Measurements from ENCODE around the gene PDXP.
"Not testable (repeated sequence)": the region's sequence is repeated elsewhere in the genome, so short reads cannot be mapped to it uniquely, and the experiment has no call there.

The PDXP gene

GRCh38 chr22:37647317-37647716, 11.2 kb upstream of the PDXP start:
- no peak for DNase-seq (ENCODE audit: low spot score)

- no peak for DNase-seq (ENCODE audit: low spot score)
Measured at GRCh38 chr22:37647928-37648327, 10.6 kb upstream of the PDXP start.

DNA sequence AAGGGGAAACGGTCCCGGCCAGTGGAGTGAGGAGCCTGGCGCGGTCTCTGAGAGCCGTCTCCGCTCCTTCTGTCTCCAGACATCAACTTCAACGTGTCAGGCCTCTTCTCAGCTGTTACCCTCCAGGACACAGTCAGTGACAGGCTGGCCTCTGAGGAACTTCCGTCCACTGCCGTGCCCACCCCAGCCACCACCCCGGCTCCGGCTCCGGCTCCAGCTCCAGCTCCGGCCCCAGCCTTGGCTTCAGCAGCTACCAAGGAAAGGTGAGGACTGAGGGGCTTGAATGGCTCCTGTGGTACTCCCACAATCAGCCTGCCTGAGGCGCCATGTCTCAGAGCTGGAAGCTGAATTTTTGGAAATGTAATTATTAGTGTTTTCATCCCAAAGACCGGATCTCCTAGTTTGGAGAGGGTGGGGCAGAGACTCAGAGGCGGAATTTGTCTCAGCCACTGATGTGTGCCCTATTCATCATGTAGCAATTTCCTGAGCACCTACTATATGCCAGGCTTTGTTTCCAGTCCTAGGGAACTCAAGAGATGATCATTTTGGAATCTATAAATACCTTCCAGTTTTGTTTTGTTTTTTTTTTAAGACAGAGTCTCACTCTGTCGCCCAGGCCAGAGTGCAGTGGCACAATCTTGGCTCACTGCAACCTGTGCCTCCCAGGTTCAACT, 7.9 kb upstream of the PDXP start:
- no peak for DNase-seq (ENCODE audit: low spot score)

GRCh38 chr22:37654563-37655251, 3.8 kb upstream of the PDXP start:
- DNase-seq (ENCODE audit: low spot score) = no peak

DNA sequence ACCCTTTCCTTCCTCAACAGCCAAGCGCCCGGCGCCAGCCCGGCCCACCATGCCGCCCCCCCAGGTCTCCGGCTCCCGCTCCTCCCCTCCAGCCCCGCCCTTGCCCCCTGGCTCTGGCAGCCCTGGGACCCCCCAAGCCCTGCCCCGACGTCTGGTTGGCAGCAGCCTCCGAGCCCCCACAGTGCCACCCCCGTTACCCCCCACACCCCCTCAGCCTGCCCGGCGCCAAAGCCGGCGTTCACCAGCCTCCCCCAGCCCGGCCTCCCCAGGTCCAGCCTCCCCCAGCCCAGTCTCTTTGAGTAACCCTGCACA, 3.3 kb upstream of the PDXP start:
- DNase-seq (ENCODE audit: low spot score) = no peak

- not testable (repeated sequence) for DNase-seq (ENCODE audit: low spot score)
Measured at GRCh38 chr22:37656583-37656982, 1.9 kb upstream of the PDXP start.

- peak; percentile 37 for DNase-seq (ENCODE audit: low spot score)
Measured at GRCh38 chr22:37657590-37658132, 862 bp upstream of the PDXP start.

DNA sequence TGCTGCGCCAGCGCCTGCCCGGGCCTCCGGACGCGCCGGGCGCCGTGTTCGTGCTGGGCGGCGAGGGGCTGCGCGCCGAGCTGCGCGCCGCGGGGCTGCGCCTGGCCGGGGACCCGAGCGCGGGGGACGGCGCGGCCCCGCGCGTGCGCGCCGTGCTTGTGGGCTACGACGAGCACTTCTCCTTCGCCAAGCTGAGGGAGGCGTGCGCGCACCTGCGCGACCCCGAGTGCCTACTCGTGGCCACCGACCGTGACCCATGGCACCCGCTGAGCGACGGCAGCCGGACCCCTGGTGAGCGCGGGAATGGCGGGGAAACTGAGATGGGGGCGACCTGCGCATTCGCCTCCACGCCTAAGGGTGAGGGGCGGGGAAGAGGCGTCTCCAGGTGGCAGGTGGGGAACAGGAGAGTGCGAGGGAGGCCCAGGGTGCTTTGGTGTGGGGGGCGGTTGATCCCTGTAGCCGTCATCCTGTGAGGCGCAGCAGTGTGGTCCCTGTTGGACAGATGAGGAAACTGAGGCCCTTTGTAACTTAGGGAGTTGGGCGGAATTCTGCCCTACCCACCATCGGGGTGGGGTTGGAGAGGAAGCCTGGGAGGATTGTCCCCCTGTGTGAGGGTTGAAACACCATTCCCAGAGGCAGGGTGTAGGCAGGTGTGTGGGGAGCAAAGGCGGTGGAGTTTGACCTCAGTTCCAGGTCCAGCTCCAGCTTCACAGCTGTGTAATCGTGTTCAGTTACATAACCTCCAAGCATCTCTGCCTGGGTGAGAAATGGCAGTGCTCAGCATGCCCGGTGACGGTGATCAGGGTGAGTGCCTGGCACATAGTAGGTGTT, 758 bp downstream of the PDXP start:
- DNase-seq (ENCODE audit: low spot score) = no peak

- DNase-seq (ENCODE audit: low spot score) = no peak
Measured at GRCh38 chr22:37659897-37660708, 1.6 kb downstream of the PDXP start.

GRCh38 chr22:37660709-37661045, 2.2 kb downstream of the PDXP start:
- no peak for DNase-seq (ENCODE audit: low spot score)

GRCh38 chr22:37661160-37661924, 2.8 kb downstream of the PDXP start:
- peak; percentile 61 for DNase-seq (ENCODE audit: low spot score)

DNA sequence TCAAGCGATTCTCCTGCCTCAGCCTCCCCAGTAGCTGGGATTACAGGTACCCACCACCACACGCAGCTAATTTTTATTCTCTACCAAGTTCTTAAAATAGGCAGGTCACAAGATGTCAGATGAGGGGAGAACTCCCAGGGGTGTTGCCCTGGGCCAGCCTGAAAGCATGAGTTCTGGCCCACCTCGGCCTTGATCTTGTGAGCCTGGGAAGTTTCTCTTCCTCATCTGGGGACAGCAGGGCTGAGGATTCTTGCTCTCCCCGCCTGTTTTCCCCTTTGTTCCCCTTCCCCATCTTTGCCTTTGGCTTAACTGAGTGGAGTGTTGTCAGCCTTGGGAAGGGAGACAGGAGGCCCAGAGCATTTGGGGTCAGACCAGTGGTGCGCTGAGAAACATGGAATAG, 3.5 kb downstream of the PDXP start:
- no peak for DNase-seq (ENCODE audit: low spot score)

DNA sequence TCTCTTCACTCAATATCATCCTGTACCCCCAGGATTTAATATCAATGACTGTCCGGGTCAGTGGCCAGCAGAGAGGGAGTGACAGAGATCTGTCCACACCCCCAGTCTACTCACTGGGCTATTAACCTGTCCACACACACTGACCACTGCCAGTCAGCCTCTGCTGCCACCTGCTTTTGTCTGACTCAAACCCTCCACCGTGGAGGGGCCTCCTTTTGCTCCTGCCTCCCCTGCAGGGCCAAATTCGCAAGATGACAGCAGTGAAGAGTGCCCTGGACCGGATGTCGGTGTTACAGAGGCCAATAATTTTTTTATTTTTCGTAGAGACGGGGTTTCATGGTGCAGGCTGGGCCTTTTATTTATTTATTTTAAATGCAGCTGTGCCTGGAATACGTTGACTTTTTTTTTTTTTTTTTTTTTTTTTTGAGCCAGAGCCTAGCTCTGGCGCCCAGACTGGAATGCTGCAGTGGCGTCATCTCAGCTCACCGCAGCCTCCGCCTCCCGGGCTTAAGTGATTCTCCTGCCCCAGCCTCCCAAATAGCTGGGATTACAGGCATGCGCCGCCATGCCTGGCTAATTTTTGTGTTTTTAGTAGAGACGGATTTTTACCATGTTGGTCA, 5.1 kb downstream of the PDXP start:
- no peak for DNase-seq (ENCODE audit: low spot score)

DNA sequence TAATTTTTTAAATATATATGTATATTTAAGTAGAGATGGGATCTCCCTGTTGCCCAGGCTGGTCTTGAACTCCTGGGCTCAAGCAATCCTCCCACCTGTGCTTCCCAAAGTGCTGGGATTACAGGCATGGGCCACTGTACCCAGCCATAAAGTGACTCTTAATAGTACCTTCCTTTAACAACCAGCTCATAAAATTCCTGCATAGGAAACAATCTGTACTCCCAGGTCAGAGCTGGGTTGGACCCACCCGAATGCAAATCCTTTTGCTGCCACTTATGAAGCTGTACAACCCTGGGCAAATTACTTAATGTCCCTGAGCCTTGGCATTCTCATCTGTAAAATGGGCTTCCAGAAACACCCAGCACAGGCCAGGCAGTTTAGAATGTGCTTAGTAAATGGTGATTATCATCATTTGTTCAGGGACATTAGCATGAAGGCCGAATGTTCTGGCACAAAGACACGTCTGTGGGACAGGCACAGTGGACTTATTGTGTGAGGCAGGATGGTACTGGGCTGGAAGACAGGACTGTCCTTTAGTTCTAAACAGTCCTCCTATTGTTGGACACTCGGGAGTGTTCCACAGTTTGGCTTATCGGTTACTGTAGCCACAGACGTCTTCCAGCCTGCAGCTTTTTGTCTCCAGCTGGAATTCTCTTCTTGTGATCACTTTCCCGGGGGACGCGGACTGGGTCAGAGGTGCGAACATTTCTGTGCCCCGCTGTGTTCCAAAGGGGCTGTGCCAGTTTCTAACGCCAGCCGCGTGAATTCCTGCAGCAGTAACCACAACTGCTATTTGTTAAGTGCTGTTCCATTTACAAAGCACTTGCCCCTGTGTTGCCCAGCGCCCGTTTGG, 6.0 kb downstream of the PDXP start:
- DNase-seq (ENCODE audit: low spot score) = no peak

GRCh38 chr22:37665487-37665886, 7.0 kb downstream of the PDXP start:
- DNase-seq (ENCODE audit: low spot score) = no peak

GRCh38 chr22:37669586-37669985, 11.1 kb downstream of the PDXP start:
- peak; percentile 38 for DNase-seq (ENCODE audit: low spot score)

DNA sequence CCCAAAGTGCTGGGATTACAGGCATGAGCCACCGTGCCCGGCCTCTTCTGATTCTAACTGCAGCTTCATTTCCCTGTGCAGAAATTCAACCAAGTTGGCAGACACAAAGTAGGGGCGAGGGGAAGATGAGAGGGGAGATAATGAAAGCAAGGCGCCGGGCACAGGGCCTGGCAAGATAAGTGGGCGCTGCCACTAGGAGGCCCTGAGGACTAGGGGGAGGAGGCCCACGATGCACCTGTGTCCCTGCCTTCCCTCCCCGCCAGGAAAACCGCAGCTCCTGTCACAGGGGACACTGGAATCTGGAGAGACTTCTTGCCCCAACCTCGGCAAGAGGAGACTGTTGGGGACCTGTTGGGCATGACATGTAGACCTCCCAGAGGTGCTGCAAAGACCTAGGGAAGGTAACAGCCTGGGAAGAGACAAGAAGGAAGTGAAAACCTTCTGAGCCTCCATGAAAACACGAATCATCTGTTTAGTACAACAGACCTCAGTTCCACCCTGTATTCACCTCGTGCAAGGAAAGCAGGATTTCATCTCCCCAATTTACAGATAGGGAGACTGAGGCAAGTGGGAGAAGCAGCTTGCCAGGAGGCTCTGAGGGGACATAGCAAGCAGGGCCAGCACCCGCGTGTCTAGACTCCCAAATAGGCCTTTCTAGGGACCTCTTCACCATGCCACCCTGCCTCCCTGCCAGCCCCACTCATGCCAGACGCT, 13.8 kb downstream of the PDXP start:
- DNase-seq (ENCODE audit: low spot score) = no peak

GRCh38 chr22:37672920-37673455, 14.5 kb downstream of the PDXP start:
- no peak for DNase-seq (ENCODE audit: low spot score)

- DNase-seq (ENCODE audit: low spot score) = no peak
Measured at GRCh38 chr22:37674248-37674647, 15.7 kb downstream of the PDXP start.

All from AG08395 (cell line).